SK-N-SH (cell line): ENCODE data around the gene ARID1B.

Experiments used
- CHD2 ChIP-seq: fragments of 150-350 bp; IDR thresholded peaks from 2 replicates; pipeline ENCODE4 v1.6.1; 2018; ENCODE audit warnings: low read length; ENCODE audit not compliant: partially characterized antibody
- TF ChIP-seq, protein P1 (sequence below): IDR thresholded peaks from 2 replicates; pipeline ENCODE4 v1.4.0; 2012; ENCODE audit warnings: low read depth, borderline replicate concordance
- TF ChIP-seq, protein P2 (sequence below): fragments of 200-600 bp; sonication (generic); IDR thresholded peaks from 2 replicates; pipeline ENCODE4 v1.6.1; 2017; ENCODE audit warnings: antibody characterized with exemption, mild to moderate bottlenecking, moderate library complexity
- TF ChIP-seq, protein P3 (sequence below): fragments of 150-350 bp; IDR thresholded peaks from 2 replicates; pipeline ENCODE4 v1.6.1; 2016; ENCODE audit warnings: mild to moderate bottlenecking, low read depth, low read length

DNA sequence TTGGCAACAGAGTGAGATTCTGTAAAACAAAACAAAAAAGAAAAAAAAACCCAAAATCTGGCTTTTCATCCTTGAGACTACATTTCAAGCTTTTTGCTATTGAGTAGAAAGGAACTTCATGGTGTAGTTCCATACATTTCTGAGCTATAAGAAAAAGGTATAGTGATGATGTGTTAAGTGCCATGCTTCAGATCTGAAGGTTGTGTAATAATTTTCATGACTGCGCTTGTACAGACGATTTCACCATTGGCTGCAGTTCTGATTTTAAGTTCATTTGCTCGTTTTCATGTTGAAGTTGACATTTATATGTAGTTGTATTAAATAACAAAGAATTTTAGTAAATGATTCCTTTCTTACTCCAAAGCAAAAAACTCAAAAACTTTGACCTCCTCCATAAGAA, 247.6 kb downstream of the ARID1B start:
- TF ChIP-seq, protein P1, sequence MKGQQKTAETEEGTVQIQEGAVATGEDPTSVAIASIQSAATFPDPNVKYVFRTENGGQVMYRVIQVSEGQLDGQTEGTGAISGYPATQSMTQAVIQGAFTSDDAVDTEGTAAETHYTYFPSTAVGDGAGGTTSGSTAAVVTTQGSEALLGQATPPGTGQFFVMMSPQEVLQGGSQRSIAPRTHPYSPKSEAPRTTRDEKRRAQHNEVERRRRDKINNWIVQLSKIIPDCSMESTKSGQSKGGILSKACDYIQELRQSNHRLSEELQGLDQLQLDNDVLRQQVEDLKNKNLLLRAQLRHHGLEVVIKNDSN, result no peak
- TF ChIP-seq, protein P2, sequence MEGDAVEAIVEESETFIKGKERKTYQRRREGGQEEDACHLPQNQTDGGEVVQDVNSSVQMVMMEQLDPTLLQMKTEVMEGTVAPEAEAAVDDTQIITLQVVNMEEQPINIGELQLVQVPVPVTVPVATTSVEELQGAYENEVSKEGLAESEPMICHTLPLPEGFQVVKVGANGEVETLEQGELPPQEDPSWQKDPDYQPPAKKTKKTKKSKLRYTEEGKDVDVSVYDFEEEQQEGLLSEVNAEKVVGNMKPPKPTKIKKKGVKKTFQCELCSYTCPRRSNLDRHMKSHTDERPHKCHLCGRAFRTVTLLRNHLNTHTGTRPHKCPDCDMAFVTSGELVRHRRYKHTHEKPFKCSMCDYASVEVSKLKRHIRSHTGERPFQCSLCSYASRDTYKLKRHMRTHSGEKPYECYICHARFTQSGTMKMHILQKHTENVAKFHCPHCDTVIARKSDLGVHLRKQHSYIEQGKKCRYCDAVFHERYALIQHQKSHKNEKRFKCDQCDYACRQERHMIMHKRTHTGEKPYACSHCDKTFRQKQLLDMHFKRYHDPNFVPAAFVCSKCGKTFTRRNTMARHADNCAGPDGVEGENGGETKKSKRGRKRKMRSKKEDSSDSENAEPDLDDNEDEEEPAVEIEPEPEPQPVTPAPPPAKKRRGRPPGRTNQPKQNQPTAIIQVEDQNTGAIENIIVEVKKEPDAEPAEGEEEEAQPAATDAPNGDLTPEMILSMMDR, result no peak
- TF ChIP-seq CHD2, result no peak
- TF ChIP-seq, protein P3, sequence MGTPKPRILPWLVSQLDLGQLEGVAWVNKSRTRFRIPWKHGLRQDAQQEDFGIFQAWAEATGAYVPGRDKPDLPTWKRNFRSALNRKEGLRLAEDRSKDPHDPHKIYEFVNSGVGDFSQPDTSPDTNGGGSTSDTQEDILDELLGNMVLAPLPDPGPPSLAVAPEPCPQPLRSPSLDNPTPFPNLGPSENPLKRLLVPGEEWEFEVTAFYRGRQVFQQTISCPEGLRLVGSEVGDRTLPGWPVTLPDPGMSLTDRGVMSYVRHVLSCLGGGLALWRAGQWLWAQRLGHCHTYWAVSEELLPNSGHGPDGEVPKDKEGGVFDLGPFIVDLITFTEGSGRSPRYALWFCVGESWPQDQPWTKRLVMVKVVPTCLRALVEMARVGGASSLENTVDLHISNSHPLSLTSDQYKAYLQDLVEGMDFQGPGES, result no peak
